Body of pancreas (tissue), 4 donors: Measurements from ENCODE around the gene ZNF774.

ENCODE experiments used
- CTCF ChIP-seq, 7 experiments: fragments of 450-650 bp in 4 of 7; fragments of 200-600 bp in 3 of 7; sonication (generic) in 3 of 7; IDR thresholded peaks; one replicate each; pipeline ENCODE4 v1.5.1; 2016 to 2019; ENCODE audit warnings: antibody characterized with exemption in 7 of 7
- POLR2A ChIP-seq, 3 donors: fragments of 450-650 bp; IDR thresholded peaks; one replicate each; pipeline ENCODE4 v1.6.1; 2016; ENCODE audit warnings: antibody characterized with exemption in 3 of 3, mild to moderate bottlenecking in 2 of 3

GRCh38 chr15:90367576-90367975 lies 15.5 kb downstream of the ZNF774 start:
- no peak for TF ChIP-seq CTCF (IDR thresholded peaks at IDR 0.05)
- no peak for TF ChIP-seq POLR2A (IDR thresholded peaks at IDR 0.05)
